NCI-H524 treated with DMSO at 0.1 percent for 48 hours (cell line): ENCODE measurements around the gene ACTN3.
"Not testable (repeated sequence)": the region's sequence is repeated elsewhere in the genome, so short reads cannot be mapped to it uniquely, and the experiment has no call there.

ENCODE experiments used
- DNase-seq: peaks from one replicate; lab custom pipeline; 2025; lab: John Stamatoyannopoulos, UW

ACTN3 gene

DNA sequence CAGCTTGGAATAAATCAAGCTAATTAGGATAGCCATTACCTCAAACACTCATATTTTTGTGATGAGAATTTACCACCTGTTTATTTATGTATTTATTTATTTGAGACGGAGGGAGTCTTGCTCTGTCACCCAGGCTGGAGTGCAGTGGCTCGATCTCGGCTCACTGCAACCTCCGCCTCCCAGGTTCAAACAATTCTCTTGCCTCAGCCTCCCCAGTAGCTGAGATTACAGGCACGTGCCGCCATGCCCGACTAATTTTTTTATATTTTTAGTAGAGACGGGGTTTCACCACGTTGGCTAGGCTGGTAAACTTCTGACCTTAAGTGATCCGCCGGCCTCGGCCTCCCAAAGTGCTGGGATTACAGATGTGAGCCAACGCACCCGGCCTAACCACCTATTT lies 1.8 kb upstream of the ACTN3 start:
- DNase-seq, result not testable (repeated sequence)

DNA sequence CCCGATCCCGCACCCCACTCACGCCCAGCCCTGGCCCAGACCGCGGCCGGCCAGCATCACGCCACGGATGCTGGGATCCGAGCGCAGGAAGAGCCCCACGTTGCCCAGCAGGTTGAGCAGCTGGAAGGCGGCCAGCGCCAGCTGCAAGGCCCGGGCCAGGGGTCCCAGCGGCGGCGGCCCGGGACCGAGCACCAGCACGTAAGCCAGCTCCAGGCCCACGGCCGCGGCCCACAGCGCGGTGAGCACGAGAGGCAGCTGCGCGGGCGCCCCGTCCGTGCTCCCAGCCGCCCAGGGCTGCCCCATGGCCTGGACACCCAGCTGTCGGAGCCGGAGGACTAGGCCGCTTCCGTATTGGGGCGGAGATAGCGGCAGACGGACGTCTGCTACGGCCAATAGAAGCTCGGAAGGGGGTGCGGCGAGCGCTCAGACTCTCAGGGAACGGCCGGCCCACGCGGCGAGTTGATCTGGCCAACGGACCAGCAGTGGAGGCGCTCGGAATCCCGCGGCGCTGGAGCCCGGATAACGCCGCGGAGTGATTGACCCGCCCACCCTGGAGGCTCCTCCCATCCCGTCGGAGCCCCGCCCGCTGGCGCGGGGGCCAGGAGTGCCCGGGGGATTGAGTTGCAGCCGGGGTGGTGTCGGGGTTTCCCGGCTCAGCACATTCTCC lies 869 bp upstream of the ACTN3 start, which contains the start of gene ZDHHC24:
Gene ZDHHC24, minus strand, starts transcription at position 348 of the 667 bp plus-strand sequence. Its CDS starts 45 bp downstream, at position 303.
- peak; percentile 64 for DNase-seq

DNA sequence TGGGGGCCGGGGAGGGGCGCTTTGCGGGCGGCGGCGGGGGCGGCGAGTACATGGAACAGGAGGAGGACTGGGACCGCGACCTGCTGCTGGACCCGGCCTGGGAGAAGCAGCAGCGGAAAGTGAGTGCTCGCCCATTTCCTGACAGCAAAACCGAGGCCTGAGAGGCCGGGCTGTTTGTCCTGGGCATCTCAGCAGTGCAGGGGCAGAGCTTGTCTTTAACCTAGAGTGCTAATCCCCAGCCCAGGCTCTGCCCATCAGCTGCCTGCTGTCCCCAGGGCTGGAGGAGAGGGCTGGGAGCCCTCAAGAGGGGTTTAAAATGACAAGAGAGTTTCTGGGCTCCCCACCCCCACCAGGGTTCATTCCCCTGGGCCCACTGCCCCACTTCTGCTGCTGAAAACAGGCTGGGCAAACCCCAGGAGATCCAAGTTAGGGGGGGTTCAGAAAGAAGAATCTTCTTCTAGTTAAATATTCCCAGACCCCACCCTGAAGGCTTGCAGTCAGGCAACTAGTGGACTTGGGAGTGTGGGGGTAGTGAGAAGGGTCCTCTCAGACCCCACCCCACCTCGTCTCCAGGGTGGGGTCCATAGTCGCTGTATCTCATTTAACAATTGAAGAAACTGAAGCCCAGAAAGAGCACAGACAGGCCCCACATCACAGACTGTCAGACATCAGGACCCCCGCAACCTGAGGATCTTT lies 411 bp downstream of the ACTN3 start:
- DNase-seq, result peak; percentile 76

DNA sequence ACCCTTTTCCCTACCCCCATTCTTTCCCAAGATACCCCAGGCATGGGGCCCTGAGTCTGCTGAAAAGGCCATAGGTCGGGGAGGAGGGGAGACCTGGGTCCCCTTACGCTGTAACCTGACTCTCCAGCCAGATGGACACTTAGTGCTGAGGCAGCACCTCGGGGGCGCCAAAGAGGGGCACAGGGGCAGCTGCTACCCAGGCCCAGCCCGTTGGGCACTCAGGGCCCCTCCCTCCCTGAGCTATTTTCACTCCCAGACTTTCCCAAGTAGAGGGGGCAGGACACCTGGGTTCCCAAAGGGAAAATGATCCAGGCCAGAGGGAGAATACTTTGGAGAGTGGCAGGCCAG lies 933 bp downstream of the ACTN3 start:
- peak; percentile 63 for DNase-seq

DNA sequence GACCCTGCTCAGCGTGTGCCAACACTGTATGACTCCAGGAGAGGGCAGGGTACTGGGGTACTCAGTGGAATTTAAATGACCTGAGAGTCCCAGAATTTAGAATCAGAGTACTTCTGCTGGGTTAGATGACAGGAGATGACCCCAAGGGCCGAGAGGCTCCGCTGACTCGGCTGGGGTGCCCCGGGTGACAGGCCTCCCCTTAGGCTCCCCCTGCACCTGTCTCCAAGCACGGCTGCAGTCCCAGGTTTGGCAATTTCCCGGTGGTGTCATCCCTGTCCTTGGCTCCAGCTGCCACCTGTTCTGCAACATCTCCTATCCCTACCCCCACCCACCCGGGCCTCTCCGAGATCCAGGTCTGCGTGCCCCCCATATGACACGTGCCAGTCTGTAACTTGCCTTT lies 1.3 kb downstream of the ACTN3 start:
- peak; percentile 70 for DNase-seq

DNA sequence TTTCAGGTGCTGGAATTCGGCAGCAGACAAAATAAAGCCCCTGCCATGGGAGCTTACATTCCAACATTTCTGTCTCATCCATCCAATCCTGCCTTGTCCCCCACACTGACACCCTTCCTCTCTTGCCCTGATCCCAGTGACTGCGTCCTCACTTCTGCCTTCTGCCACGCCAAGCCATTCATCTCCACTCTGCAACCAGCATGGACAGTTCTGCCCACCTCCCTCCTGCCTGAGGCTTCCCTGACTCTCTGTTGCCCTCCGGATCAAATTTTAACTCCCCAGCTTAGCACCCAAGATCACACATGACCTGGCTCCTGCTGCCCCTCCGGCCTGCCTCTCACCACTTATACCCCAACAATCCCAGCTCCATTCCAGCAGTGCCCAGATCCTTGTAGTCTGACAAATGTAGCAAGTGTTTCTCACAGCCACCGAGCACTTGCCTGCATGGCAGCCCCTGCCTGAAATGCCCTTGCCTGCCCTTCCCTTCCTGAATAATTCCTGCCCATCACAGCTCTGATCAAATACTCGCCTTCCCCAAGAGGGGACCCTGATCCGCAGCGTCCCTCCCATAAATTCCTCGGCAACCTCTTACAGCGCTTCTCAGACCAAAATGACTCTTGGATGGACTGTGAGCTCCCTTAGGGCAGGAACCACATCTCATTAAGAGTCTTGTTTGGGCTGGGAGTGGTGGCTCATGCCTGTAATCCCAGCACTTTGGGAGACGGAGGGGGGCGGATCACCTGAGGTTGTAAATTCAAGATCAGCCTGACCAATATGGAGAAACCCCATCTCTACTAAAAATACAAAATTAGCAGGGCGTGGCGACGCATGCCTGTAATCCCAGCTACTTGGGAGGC lies 2.3 kb downstream of the ACTN3 start:
- DNase-seq, result no peak

DNA sequence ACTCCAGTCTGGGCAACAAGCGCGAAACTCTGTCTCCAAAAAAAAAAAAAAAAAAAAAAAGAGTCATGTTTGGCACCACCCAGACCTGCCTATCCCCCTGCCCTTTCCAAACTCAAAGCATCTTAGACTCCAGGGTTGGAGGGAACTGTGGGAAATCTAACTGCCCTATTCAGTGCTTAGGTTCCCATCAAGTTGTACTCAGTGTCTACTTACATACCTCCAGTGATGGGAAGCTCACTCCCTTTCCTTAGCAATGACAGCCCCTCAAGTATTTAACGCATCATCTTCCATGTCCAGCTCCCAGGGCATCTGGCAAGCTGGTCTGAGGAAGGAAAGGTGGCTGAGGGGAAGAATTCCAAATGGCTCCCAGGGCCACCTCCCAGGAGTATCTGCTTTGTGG lies 3.0 kb downstream of the ACTN3 start:
- no peak for DNase-seq

DNA sequence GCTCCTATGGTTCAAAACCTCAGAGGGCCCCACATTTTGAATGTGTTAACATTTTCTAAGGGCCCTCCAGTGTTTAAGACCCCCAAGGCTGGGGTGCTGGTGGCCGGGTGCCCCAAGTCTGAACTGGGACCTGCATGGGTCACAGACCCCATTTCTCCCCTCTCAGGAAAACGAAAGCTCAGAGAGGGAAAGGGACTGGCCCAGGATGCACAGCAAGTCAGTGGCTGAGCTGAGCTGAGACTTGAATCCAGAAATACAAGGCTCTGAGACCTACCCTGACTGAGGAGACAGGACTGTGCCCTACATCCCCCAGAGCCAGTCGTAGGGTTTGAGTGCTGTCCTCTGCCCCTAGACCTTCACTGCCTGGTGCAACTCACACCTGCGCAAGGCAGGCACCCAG lies 4.2 kb downstream of the ACTN3 start:
- DNase-seq, result no peak

DNA sequence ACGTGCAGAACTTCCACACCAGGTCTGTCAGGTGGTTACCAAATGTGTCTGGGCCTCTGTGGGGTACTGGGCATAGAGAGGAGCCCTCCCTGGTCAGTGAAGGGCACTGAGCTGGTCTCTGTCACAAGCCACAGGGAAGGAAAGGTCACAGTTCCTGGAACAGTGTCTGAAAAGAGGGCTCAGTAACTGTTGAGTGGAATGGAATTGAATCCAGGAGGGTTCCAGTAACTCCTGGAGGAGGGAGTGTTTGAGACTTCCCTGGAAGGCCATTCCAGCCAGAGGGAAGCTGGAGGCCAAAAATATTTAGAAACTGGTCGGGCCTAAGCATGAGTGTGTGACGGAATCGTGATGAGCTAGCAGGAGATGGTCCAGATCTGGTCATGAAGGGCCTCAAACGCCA lies 7.9 kb downstream of the ACTN3 start:
- no peak for DNase-seq

DNA sequence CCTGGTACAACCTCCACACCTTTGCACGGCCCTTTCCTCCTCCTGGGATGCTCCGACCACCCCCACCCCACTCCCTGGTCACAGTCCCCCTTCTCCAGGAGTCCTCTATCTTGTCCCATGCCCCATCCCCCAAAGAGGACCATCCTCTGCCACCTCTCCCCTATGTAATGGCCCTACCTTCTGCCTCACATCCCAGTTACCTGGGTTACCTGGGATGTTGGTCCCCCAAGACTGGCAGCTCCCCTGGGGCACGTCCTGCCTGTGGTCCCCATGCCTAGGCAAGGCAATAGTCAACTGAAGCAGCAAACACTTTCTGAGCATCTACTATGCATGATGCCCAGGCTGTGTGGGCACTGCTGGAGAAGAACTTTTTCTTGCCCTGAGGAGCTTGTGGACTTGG lies 8.7 kb downstream of the ACTN3 start:
- no peak for DNase-seq

DNA sequence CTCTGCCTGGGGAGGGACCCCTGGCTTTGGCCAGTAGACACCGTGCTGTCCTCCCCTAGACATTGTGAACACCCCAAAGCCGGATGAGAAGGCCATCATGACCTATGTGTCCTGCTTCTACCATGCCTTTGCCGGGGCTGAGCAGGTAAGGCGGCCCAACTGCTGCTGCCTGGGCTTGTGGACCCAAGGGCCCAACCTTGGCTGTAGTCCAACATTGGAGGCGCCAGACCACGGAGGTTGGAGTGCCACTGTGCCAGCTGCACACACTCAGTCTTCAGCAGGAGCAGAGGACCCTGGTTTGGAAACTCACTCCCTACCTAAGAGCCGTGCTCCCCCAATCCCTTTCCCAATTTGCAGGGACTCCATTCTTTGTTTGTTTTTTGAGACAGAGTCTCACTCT lies 9.4 kb downstream of the ACTN3 start:
- no peak for DNase-seq

DNA sequence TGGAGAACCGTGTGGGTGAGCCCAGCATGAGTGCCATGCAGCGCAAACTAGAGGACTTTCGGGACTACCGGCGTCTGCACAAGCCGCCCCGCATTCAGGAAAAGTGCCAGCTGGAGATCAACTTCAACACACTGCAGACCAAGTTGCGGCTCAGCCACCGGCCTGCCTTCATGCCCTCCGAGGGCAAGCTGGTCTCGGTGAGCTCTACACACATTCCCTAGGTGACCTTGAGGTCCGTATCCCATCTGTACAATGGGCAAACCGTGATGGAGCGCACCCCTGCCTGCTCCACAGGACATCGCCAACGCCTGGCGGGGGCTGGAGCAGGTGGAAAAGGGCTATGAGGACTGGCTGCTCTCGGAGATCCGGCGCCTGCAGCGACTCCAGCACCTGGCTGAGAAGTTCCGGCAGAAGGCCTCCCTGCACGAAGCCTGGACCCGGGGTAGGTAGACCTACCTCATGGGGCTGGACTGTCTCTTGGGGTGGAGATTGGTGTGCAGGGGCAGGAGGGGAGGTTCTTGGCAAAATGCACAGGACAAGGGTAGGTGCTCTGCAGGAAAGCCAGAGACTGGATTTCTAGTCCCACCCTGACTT lies 11.1 kb downstream of the ACTN3 start:
- DNase-seq, result no peak

DNA sequence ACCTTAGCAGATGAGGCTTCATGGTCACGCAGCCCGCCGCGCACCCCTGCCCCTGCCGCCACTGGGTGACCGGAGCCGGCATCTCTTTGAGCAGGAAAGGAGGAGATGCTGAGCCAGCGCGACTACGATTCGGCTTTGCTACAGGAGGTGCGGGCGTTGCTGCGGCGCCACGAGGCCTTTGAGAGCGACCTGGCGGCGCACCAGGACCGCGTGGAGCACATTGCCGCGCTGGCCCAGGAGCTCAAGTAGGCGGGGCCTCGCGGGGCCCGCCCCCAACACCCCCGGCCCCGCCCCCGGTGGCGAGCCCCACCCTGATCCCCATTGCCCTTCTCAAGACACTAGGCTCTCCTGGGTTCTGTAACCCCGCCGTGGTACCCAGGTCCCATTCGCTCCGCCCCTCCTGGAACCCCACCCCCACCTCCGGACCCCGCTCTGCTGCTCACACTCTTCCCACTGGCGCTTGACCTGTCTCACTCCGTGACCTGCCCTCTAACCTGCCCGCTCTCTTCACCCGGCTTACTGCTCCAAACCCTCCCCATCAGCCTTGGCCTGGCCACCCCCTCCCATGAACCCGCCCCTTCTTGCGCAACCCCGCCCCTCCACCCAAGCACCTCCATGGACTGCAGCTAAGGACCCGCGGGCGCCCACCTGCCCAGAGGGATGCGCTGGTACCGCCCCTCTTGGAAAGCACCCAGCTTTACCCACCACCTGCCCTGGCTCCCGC lies 12.6 kb downstream of the ACTN3 start:
- DNase-seq, result no peak

DNA sequence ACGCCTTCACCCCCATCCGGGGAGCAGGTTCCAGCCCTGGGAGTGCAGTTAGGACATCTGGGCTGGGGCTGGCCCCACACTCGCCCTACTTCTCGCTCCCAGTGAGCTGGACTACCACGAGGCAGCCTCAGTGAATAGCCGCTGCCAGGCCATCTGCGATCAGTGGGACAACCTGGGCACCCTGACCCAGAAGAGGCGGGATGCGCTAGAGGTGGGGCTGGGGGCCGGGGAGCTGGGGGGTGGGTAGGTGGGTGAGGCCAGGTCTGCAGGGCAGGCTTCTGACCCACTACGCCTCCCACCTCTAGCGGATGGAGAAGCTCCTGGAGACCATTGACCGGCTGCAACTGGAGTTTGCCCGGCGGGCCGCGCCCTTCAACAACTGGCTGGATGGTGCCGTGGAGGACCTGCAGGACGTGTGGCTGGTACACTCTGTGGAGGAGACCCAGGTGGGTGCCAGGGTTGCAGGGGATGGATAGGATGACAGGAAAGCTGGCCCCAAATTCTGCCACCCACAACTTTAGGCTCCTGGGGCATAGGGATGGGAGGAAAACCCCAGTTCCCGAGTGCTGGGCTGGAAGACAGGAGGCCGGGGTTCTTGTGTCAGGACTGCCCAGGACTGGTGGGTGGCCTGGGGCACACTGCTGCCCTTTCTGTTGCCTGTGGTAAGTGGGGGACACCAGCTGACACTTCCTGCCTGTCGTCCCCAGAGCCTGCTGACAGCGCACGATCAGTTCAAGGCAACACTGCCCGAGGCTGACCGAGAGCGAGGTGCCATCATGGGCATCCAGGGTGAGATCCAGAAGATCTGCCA lies 13.4 kb downstream of the ACTN3 start:
- no peak for DNase-seq

DNA sequence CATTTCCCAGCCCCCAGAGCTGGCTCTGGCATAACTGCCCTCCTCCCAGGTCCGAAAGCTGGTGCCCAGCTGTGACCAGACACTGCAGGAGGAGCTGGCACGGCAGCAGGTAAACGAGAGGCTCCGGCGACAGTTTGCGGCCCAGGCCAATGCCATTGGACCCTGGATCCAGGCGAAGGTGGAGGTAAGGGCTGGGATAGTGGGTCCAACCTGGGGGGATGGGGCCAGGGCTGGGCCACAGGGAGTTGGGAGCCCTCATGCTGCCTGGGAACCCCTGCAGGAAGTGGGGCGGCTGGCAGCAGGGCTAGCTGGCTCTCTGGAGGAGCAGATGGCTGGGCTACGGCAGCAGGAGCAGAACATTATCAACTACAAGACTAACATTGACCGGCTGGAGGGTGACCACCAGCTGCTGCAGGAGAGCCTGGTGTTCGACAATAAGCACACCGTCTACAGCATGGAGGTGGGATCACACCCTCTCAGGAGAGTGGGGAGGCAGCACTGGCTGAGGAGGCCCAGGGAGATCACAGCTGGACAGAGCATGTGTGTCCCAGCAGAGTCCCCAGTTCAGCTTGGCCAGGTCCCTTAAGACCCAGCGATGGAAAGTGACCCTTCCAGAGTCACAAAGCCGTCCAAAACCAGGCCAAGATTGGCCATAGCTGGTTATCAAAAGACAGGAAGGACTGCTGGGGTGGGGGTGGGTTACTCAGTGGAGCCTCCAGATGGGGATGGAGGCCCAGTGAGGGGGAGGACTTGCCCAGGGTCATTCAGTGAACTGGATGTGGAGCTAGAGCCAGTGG lies 14.7 kb downstream of the ACTN3 start:
- DNase-seq, result peak; percentile 34

DNA sequence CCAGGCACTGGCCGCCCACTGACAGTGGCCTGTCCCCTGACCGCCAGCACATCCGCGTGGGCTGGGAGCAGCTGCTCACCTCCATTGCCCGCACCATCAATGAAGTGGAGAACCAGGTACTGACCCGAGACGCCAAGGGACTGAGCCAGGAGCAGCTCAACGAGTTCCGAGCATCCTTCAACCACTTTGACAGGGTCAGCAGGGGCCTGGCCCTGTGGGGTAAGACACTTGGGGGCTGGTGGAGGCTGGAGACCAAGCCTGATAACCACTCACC lies 15.2 kb downstream of the ACTN3 start:
- no peak for DNase-seq

DNA sequence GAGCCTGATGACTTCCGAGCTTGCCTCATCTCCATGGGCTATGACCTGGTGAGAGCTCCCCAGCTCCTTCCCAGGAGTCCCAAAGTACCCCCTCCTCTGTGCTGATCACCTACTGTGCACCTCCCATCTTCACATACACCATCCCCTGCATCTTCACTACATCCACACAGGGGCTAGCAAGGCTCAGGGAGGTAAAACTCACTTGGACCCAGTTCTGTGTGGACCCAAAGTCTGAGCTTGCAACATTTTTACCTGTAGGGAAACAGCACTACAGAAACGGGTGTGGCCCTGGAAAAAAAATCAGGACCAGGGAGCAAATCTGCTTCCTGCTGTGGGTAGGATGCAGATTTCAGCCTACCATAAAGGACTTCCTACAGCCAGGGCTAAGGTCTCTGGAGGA lies 15.6 kb downstream of the ACTN3 start:
- DNase-seq, result no peak

DNA sequence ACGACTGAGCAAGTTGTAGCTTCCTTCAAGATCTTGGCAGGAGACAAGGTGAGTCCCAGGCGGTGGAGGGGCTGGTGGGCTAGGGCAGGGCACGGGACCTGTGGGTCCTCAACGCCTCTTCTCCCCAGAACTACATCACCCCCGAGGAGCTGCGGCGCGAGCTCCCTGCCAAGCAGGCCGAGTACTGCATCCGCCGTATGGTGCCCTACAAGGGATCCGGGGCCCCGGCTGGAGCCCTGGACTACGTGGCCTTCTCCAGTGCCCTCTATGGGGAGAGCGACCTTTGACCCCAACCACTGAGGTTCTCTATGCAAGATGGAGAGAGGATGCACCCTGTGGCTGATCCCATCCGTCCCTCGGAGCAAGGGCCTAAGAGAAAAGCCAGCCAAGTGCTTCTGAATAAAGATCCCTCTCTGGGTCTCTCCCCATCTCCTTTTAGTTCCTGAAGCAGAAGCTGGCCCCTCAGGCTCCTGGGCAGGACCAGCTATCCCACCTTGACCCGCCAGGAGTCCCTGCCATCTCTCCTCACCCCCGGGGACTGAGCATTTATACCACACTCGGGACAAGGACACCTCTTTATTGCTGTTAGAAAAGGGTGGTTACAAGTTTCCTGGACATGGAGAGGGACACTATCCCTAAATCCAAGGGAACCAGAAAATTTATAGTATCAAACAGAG lies 16.3 kb downstream of the ACTN3 start:
- no peak for DNase-seq

DNA sequence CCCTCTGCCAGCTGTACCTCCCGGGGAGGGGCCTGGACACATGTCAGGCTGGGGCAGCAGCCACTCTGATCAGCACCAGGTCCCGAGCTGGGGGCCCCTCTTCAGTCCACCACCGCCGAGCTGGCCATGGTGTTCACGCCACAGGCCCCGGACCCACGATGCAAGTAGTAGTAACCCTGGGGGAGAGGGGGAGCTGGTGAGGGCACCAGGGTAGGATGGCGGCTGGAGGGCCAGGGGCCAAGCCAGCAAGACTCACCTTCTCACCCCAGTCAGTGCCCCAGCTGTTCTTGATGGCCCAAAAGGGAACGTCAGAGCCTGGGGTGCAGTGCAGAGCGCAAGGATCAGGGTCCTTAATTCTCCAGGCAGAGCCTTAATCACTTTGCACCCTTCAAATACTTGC lies 17.1 kb downstream of the ACTN3 start:
- DNase-seq, result no peak

DNA sequence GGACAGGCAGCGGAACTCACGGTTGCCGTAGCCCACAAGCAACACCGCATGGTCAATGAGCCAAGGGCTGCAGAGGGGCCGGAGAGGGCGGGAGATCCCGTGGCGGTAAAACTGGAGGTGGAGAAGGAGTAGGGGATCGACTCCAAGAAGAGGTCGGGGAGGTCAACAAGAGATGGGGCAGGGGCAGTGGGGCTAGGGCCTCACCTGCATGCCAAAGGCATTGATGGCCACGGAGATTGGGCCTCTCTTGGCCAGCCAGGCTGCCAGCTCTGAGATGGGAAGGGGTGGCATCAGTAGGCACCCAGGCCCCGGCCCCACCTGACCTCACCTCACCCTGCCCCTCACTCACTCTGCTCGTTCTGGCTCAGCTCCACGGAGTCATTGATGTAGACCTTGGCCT lies 17.8 kb downstream of the ACTN3 start:
- no peak for DNase-seq
